ENCODE measurements around the gene TSEN2.

The TSEN2 gene

DNA sequence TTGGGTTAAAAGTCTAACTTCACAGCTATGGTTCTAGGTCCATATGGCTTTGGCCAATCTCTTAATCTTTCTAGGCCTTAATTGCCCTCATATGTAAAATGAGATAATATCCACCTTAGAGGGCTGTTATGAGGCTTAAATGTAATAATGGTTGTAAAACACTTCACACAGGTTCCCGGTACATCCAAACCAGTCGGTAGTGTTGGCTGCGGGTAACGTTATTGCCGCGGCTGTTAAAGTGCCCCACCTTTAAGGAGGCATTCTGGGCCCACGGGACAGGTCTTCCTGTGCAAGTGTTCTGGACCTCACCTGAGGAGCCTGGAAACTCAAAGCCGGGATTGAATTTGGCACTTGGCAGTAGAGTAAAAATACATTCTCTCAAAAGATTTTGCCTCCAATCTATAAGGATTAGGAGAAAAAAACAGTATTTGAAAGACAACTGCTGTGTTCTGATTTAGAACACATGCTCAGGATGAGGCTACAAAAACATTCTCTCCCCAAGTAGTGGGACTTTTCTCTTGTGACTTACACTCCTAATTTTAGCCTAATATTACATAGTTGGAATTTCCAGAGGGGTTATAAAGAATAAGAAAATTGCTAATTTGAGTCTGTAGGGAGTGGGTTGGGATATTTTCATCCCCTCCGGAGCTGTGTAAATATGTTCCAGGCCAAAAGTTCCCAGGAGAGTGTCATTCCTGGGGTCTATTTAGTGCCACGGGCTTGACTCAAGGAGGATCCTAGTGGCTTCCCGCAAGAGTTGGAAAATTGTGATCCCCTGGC, 44.9 kb upstream of the TSEN2 start:
- H3K4me3 ChIP-seq (replicated peaks; ENCODE audit: low read depth, low read length): no peak overlapping the region
- no peaks in the 10 kb centered on the region for H3K36me3 ChIP-seq (ENCODE audit: control insufficient read depth, insufficient read depth, low read length)
- TF ChIP-seq, protein P1, sequence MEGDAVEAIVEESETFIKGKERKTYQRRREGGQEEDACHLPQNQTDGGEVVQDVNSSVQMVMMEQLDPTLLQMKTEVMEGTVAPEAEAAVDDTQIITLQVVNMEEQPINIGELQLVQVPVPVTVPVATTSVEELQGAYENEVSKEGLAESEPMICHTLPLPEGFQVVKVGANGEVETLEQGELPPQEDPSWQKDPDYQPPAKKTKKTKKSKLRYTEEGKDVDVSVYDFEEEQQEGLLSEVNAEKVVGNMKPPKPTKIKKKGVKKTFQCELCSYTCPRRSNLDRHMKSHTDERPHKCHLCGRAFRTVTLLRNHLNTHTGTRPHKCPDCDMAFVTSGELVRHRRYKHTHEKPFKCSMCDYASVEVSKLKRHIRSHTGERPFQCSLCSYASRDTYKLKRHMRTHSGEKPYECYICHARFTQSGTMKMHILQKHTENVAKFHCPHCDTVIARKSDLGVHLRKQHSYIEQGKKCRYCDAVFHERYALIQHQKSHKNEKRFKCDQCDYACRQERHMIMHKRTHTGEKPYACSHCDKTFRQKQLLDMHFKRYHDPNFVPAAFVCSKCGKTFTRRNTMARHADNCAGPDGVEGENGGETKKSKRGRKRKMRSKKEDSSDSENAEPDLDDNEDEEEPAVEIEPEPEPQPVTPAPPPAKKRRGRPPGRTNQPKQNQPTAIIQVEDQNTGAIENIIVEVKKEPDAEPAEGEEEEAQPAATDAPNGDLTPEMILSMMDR (IDR thresholded peaks at IDR 0.05; ENCODE audit: insufficient read depth, low read length, poor library complexity, severe bottlenecking): no peak
- H3K27me3 ChIP-seq (replicated peaks; ENCODE audit: control insufficient read depth, insufficient read depth, low read length): no peaks in the 10 kb centered on the region; the same call in 1 of the 2 replicates
- DNase-seq (ENCODE audit: extremely low read depth, insufficient read length): no peak

DNA sequence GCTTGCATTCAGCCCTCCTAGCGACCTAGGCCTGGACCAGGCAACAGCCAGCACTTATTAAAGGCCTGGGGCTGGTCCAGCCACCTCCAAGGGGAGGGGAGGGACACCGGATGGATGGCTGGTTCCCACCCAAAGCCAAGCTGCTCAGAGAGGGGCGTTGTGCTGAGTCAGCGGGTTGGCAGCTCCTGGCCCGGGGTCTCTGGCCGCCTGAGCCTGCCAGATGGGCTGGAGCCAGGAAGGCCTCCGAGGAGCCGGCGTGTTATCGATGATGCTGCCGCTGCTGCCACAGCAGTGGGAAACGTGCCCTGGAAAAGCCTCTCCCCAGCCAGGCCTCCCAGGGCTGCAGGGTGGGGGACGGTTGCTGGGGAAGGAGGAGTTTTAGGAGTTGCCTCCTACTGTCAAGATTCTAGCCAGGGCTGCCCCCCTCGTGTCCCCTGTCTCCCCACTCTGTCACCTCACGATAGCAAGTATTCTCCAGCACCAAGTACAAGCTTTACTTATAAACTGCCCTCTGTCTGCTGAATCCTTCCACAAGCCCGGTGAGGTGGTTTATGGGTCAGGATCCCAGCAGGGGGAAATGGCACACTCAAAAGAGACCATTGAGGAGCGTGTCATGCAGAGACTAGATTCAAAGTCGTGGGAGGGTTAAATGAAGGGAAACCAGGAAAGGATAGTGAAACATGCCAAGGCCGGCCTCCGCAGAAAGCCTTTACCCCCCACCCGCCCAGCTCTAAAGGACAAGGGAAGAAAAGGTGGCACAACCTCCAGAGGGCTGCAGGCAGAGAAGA, 43.2 kb upstream of the TSEN2 start:
- no peak for DNase-seq (ENCODE audit: extremely low read depth, insufficient read length)
- Histone ChIP-seq H3K4me3 (replicated peaks; ENCODE audit: low read depth, low read length) (no peak overlapping the region), H3K36me3 (ENCODE audit: control insufficient read depth, insufficient read depth, low read length) (no peaks in the 10 kb centered on the region), H3K27me3 (replicated peaks; ENCODE audit: control insufficient read depth, insufficient read depth, low read length) (no peaks in the 10 kb centered on the region; the same call in 1 of the 2 replicates)
- TF ChIP-seq, protein P1 (IDR thresholded peaks at IDR 0.05; ENCODE audit: insufficient read depth, low read length, poor library complexity, severe bottlenecking): no peak

DNA sequence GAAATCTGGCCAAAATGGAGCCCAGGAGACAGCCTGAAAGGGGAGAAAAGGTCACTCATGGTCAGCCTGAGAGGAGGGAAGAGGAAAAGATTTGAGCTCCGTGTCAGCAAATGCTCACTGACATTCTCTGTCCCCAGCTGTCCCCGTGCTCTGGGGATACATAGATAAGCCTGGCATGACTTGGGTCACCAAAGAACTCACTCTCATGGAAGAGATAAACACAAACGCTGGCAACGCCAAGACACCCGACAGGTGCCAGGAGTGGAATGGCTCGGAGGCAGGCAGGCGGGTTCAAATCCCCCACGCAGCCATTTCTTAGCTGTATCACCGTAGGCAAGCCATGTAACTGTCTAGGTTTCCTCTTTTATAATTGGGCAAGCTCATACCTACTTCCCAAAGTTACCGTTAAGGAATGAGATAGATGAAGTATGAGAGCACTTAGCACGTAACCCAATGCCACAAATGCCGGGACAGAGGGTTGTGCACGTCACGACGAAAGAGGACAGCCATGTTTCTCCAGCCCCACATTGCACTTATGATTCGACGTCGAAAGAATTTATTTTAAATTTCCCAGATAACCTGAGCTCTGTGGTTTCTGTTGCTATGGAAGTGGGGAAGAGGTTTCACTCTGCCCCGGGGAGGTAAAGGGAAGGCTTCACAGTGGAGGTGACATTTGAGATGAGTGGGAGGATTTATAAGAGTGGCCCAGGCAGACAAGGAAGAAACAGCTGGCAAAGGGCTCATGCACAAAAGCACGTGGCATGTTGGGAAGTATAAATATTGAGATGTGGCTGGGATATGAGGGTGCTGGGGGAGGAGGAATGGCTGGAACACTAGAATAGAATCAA, 41.4 kb upstream of the TSEN2 start:
- TF ChIP-seq, protein P1 (IDR thresholded peaks at IDR 0.05; ENCODE audit: insufficient read depth, low read length, poor library complexity, severe bottlenecking): no peak
- Histone ChIP-seq H3K4me3 (replicated peaks; ENCODE audit: low read depth, low read length) (no peak overlapping the region), H3K36me3 (ENCODE audit: control insufficient read depth, insufficient read depth, low read length) (no peaks in the 10 kb centered on the region), H3K27me3 (replicated peaks; ENCODE audit: control insufficient read depth, insufficient read depth, low read length) (no peaks in the 10 kb centered on the region; the same call in 1 of the 2 replicates)
- no peak for DNase-seq (ENCODE audit: extremely low read depth, insufficient read length)

DNA sequence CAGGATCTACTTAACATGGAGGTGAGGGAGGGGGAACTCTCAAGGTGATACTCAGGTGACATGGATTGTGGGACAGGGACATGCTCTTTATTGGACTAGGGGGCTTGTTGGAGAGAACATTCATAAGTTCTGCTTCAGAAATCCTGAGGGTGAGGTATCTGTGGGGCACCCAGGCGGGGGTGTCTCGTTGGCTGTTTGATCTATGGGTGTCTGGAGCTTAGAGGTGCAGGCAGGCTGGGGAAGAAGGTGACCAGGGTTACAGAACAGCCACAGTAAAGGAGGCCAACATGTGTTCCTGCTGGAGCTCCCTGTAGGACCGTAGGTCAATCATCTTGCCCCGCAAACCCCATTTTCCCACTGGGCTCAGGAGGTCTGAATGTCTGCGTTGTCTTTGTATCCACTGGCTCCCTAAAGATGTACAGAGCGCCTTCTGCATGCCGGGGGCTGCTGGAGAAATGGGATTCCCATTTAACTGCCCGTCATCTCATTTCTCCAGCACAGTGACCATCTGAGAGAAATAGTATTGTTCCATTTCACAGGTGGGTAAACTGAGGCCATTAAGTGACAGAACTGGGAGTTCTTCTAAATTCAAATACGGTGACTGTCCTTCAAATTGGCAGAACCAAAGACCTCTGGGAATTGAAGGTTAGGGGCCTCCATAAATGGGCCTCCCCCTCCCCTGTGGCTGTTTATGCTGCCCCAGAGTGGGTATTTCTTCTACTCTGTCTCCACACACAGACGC, 40.3 kb upstream of the TSEN2 start:
- H3K36me3 ChIP-seq (ENCODE audit: control insufficient read depth, insufficient read depth, low read length): no peaks in the 10 kb centered on the region
- DNase-seq (ENCODE audit: extremely low read depth, insufficient read length): no peak
- no peak overlapping the region for H3K4me3 ChIP-seq (replicated peaks; ENCODE audit: low read depth, low read length)
- H3K27me3 ChIP-seq (replicated peaks; ENCODE audit: control insufficient read depth, insufficient read depth, low read length): no peaks in the 10 kb centered on the region; the same call in 1 of the 2 replicates
- TF ChIP-seq, protein P1 (IDR thresholded peaks at IDR 0.05; ENCODE audit: insufficient read depth, low read length, poor library complexity, severe bottlenecking): no peak
